Thoracic aorta (tissue), 2 donors: Measurements from ENCODE around the gene CYP2R1. TPM values are rescaled to one million over a fixed set of nuclear protein-coding genes. Genes with fewer than 3 reads are reported as not detected.

Experiments
- ATAC-seq: fragments of 150-250 bp; one replicate; pipeline ENCODE4 v1.8.0; 2017; ENCODE audit warnings: low read depth; ENCODE audit not compliant: insufficient number of reproducible peaks, low FRiP score
- DNase-seq: peaks from one replicate; pipeline ENCODE4 v3.0.0-alpha.2; 2020; ENCODE audit warnings: low spot score
- H3K27ac ChIP-seq, 2 donors: fragments of 200-600 bp; sonication (generic); 1 replicate in 1 of 2; 2 replicates in 1 of 2; pipeline ENCODE4 v1.5.1; 2016; ENCODE audit warnings: mild to moderate bottlenecking in 2 of 2, moderate library complexity in 2 of 2
- H3K27me3 ChIP-seq: fragments of 200-600 bp; sonication (generic); replicated peaks from 2 replicates; pipeline ENCODE4 v1.6.0; 2016; ENCODE audit warnings: mild to moderate bottlenecking; ENCODE audit not compliant: insufficient read depth
- H3K36me3 ChIP-seq: fragments of 200-600 bp; sonication (generic); one replicate; pipeline ENCODE4 v1.5.1; 2016
- H3K4me1 ChIP-seq, 2 donors: fragments of 200-600 bp; sonication (generic); 1 replicate in 1 of 2; 2 replicates in 1 of 2; pipeline versions ENCODE4 v1.5.1 to v1.6.0; 2016; ENCODE audit warnings: low read depth in 2 of 2, mild to moderate bottlenecking in 1 of 2; ENCODE audit not compliant: control insufficient read depth in 1 of 2
- H3K4me3 ChIP-seq: fragments of 200-600 bp; sonication (generic); 2 replicates; pipeline ENCODE4 v1.5.1; 2016; ENCODE audit warnings: mild to moderate bottlenecking
- H3K9me3 ChIP-seq: fragments of 200-600 bp; sonication (generic); 2 replicates; pipeline ENCODE4 v1.5.1; 2016
- CTCF ChIP-seq: fragments of 200-600 bp; sonication (generic); IDR thresholded peaks from one replicate; pipeline ENCODE4 v1.5.1; 2019; ENCODE audit warnings: antibody characterized with exemption
- total RNA-seq, 2 donors: library from RNA; depleted of rRNA; stranded (reverse); fragments of >200 nt; gene quantifications; one replicate each; pipeline versions ENCODE4 v1.1.0 to v1.2.3, GENCODE V29; 2016

Gene CYP2R1
- total RNA-seq, 2 donors from 2014 or later: 12.6 to 22.4 TPM

DNA sequence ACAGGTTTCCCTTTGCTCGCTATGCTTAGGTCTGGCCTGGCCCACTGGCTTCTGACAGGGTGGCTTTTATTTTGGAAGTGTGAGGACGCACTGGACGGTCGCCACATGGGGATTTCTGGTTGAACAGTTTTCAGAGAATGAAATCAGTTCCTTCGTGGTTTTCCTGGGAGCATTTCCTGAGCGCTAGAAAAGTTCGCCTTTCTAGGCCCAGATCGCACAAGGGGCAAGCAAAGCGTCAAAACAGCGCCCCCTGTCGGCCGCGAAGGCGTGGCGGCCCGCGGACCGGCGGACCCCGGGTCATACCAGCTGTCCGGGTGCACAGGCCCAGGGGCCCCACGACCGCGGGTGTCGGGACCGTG lies 12.7 kb upstream of the CYP2R1 start:
- H3K4me3 ChIP-seq: peak overlapping the region; percentile 79
- no peak for DNase-seq
- no peaks in the 10 kb centered on the region for H3K27me3 ChIP-seq
- H3K4me1 ChIP-seq: peaks cover 0 to 8% of the 10 kb centered on the region in 2 donors
- peak; percentile 94 for TF ChIP-seq CTCF
- H3K36me3 ChIP-seq: no peaks in the 10 kb centered on the region
- no peaks in the 10 kb centered on the region for H3K9me3 ChIP-seq
- H3K27ac ChIP-seq: peak overlapping the region; percentile 28 to 42
- peak; percentile 82 for ATAC-seq

DNA sequence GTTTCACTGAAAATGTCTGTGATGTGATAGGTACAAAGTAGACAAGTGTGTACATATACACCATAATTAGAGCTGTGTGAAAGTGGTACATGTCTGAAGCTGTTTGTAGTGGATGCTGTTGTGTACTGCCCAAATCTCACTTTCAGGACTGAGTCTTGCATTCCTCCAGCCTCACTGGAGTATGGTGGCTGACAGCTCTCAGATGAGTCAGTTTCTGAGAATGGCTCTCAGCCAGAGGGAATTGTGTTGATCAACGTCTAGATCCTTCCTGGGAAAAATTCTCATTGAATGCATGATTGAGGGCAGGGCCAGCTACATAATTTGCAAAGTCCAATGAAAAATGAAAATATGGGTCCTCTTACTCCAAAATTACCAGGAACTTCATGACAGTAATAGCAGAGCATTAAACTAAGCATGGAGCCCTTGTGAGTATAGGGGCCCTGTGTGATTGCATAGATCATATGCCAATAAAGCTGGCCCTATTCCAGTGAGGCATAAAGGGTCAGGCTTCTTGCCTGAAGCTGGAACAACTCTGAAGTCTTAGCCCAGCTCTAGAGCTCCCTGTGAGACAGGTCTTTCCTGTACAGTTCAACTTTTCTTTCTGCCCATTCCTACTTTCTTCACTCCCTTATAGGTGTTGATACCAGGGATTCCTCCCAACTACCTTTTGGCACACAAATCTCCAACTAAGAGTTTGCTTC lies 10.8 kb upstream of the CYP2R1 start:
- no peak for TF ChIP-seq CTCF
- no peaks in the 10 kb centered on the region for H3K9me3 ChIP-seq
- no peaks in the 10 kb centered on the region for H3K36me3 ChIP-seq
- peaks cover 0 to 8% of the 10 kb centered on the region in 2 donors for H3K4me1 ChIP-seq
- ATAC-seq: no peak
- no peak for DNase-seq
- no peak overlapping the region for H3K4me3 ChIP-seq
- H3K27me3 ChIP-seq: no peaks in the 10 kb centered on the region
- no peak overlapping the region for H3K27ac ChIP-seq

DNA sequence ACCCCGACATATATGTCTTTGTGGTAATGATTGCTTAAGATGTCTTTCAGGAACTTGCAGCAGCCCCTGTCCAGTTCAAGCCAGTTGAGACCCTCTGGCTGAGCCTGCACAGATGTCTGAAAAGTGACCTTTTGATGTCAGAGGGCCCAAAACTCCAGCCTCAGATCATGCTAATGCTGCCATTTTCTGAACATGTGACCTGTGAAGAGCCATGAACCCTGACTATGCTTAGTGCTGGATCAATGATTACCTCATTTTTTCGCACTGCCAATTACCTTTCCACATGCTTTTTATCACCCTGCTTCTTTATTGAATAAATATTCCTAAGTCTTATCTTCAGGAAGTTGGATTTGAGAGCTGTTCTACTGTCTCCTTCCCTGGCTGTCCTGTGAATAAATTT lies 6.9 kb upstream of the CYP2R1 start:
- no peaks in the 10 kb centered on the region for H3K36me3 ChIP-seq
- ATAC-seq (no peak), DNase-seq (no peak)
- H3K9me3 ChIP-seq: no peaks in the 10 kb centered on the region
- H3K27ac ChIP-seq: no peak overlapping the region
- H3K27me3 ChIP-seq: no peaks in the 10 kb centered on the region
- no peaks in the 10 kb centered on the region for H3K4me1 ChIP-seq
- H3K4me3 ChIP-seq: no peak overlapping the region
- no peak for TF ChIP-seq CTCF

DNA sequence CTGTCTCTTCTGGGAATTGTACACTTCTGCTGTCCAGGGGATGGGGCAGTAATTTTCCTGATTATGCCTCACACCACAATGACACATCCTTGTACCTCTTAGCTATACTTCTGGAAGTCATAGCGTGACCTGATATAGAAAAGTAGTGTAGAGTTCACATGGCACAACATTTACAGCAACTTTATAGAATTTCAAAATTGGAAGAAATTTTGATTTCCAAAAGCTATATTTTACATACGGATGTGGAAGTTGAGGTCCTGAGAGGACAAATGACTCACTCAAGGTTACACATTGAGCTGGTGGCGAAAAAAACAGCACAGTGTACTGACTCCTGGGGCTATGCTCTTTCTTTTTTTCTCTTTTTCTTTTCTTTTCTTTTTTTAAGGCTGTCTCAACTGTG lies 6.3 kb upstream of the CYP2R1 start:
- H3K27ac ChIP-seq: no peak overlapping the region
- no peaks in the 10 kb centered on the region for H3K27me3 ChIP-seq
- TF ChIP-seq CTCF: no peak
- no peaks in the 10 kb centered on the region for H3K9me3 ChIP-seq
- ATAC-seq: no peak
- DNase-seq: no peak
- no peaks in the 10 kb centered on the region for H3K36me3 ChIP-seq
- no peaks in the 10 kb centered on the region for H3K4me1 ChIP-seq
- no peak overlapping the region for H3K4me3 ChIP-seq

GRCh38 chr11:14894657-14895598 lies 2.9 kb upstream of the CYP2R1 start:
- Histone ChIP-seq H3K4me1 (peaks cover 6 to 10% of the 10 kb centered on the region in 2 donors), H3K4me3 (no peak overlapping the region), H3K9me3 (no peaks in the 10 kb centered on the region), H3K36me3 (no peaks in the 10 kb centered on the region), H3K27ac (no peak overlapping the region), H3K27me3 (no peaks in the 10 kb centered on the region)
- no peak for TF ChIP-seq CTCF
- no peak for DNase-seq
- ATAC-seq: no peak
